ENCODE measurements around the gene GAST.
A peak's percentile ranks its signal among the peaks of the same experiment; 100 is the strongest.
"Not testable (repeated sequence)": the region's sequence is repeated elsewhere in the genome, so short reads cannot be mapped to it uniquely, and the experiment has no call there.

Gene GAST, protein sequence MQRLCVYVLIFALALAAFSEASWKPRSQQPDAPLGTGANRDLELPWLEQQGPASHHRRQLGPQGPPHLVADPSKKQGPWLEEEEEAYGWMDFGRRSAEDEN

DNA sequence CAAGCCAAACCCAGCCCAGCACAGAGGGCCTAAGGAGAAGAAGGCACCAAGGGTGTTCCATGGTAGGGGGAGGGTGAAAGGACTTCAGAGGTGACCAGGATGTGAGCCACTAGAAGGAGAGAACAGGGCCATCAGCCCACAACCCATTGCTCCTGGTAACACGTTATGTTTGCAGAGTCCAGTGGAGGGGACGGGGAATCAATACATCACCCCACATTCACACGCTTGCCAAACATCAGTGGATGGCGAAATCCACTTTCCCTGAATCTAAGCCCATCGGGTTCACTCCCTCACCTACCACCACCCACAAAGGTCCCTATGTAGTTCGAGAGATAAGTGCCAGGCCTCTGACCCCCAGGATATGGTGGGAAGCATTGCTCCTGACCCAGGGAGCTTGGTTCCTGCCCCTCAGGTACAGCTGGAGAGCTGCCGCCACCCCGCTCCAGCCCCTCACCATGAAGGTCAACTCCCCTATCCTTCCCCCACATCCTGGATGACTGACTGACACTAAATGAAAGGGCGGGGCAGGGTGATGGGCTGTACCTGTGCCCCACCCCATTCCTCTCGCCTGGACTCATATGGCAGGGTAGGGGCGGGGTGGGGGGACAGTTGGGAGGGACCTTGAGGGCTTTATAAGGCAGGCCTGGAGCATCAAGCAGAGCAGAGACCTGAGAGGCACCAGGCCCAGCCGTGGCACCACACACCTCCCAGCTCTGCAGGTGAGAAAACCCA is at the start of gene GAST:
Gene GAST, plus strand, starts transcription at position 663 of the 732 bp plus-strand sequence. CDS start 3,106 bp downstream, outside the sequence.
- no peak for DNase-seq (ENCODE audit: low read depth in 2 of 2)

DNA sequence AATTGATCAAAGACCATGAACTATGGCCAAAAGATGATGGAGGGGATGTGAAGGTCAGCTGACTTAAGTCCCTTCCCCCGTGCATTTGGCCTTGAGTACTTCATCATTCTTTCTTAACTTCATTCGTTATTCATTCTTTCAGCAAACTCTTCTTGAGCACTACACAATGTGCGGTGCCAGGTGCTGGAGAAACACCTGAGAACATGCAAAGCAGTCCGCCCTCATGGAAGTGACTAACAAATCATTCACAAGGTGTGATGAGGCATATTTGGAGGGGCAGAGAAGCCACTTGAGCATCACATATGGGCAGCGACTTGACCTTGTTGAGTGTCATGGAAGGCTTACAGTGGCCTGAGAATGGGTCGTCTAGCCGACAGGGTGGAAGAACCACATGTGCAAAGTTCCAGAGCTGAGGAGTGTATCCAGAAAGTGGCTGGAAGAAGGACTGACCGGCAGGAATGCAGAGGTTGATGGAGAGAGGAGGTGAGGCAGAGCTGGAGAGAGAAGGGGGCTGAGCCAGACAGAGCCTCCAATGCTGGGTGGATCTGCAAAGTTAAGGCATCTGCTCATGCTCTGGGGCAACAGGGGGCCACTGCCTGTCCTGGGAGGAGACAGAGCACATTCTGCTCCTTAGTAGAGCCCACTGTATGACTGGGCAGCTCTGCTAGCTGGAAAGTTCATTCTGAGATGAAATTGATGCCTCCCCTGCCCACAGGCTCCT is 48.5 kb upstream of the GAST start:
- DNase-seq (ENCODE audit: low read depth in 2 of 2), result no peak

- no peak for DNase-seq (ENCODE audit: low read depth in 2 of 2)
These were observed 48.0 kb upstream of the GAST start for GRCh38 chr17:41664172-41664457.

DNA sequence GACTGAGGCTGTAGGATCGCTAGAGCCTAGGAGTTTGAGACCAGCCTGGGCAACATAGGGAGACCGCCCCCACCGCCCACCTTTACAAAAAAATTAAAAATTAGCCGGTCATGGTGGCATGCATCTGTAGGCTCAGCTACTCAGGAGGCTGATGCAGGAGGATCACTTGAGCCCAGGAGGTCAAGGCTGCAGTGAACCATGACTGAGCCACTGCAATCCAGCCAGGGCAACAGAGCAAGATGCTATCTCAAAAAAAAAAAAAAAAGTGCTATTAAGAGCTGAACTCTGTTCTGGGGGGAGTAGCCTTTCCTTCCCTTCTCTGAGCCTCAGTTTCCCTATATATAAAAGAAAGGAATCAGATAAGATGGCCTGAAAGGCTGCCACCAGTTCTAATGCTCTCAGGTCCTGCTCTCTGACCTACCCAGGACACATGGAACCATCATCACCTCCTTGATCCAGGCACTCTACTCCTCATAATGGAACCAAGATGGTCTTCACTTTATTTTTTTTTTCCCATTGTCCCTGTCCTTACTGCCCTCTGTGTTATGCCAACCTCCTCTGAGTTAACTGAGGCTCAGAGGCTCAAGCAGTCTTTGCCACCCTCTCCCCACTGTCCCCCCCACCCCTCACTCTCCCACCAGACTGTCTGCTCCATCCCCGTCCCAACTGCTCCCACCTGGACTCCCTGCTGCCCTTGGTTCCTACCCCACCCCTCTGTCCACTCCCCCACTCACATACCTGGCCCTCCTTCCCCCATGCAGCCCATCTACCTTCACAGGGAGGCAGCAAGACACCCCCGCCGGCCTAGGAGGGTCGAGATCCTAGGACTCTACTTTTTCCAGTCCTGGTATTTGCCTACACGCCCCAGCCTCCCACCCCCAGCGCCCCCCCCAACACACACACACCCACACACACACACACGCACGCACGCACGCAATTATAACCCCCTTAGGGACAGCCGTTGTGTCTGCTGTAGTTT is 47.3 kb upstream of the GAST start:
- no peak for DNase-seq (ENCODE audit: low read depth in 2 of 2)

DNA sequence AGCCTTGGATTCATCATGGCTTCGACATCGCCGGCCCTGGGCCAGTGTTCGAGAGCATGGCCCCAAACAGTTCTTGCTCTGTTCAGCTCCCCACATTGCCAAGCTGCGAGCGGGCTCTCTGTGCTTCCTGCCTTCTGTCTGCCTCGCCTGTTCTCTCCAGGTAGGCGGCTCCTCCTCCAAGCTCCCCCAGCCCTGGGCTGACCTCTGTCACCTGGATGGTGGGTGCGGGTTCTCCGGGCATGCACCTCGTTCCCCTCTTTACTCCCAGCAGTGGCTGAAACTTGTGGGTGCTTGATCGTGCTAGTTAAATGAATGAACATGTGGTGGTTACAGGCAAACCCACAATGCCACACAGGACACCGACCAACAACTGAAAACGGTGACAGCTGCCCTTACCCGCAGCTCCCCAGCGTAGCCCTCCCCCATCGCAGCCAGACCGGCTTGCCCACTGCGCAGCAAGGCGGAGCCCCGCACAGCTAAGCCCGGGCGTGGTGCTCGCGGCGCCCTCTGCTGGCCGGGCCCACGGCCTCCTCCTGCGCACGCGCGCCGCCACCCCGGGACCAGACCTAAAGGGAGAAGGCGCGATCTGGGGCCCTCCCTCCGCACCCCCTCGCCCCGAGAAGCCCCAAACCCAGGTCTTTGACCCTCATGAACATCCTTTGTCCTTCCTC is 46.4 kb upstream of the GAST start:
- peak; percentile 65 to 76 for DNase-seq (ENCODE audit: low read depth in 2 of 2)

GRCh38 chr17:41666237-41666641 is 45.9 kb upstream of the GAST start:
- DNase-seq (ENCODE audit: low read depth in 2 of 2), result peak; percentile 47 to 51

- DNase-seq (ENCODE audit: low read depth in 2 of 2), result peak; percentile 62 to 76
These were observed 45.3 kb upstream of the GAST start for GRCh38 chr17:41666708-41667279.

GRCh38 chr17:41667280-41668041 is 44.7 kb upstream of the GAST start:
- no peak for DNase-seq (ENCODE audit: low read depth in 2 of 2)

DNA sequence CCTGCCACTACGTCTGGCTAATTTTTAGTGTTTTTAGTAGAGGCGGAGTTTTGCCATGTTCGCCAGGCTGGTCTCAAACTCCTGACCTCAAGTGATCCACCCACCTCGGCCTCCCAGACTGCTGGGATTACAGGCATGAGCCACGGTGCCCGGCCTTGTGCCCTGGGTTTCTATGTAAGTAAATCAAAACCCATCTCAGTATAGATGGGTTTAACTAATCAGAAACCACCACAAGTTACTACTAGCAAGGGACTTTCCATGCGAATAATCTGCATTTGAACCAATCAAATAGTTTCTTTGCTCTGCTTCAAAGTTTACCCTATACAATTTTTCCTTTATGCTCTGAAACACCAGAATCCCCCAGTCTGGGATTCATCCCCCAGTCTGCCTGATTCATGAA is 40.0 kb upstream of the GAST start:
- no peak for DNase-seq (ENCODE audit: low read depth in 2 of 2)

- DNase-seq (ENCODE audit: low read depth in 2 of 2), result not testable (repeated sequence)
These were observed 36.7 kb upstream of the GAST start for GRCh38 chr17:41675157-41676057.

DNA sequence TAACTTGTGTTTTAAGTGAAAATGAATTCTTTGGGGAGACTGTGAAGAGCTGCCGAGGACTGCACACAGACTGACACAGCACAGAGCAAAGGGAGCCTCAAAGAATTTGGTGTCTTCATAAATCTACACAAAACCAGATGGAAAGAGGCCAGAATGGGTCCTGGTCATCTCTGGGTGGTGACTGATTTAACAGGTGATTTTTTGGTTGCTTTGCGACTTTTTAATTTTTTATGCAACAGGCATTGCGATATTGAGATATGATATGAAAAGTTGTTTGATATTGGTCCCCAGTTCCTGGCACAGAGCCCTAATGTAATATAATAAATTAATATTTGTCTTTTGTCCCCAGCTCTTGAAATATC is 36.1 kb upstream of the GAST start:
- no peak for DNase-seq (ENCODE audit: low read depth in 2 of 2)

- DNase-seq (ENCODE audit: low read depth in 2 of 2), result no peak
These were observed 33.7 kb upstream of the GAST start for GRCh38 chr17:41678411-41678906.

DNA sequence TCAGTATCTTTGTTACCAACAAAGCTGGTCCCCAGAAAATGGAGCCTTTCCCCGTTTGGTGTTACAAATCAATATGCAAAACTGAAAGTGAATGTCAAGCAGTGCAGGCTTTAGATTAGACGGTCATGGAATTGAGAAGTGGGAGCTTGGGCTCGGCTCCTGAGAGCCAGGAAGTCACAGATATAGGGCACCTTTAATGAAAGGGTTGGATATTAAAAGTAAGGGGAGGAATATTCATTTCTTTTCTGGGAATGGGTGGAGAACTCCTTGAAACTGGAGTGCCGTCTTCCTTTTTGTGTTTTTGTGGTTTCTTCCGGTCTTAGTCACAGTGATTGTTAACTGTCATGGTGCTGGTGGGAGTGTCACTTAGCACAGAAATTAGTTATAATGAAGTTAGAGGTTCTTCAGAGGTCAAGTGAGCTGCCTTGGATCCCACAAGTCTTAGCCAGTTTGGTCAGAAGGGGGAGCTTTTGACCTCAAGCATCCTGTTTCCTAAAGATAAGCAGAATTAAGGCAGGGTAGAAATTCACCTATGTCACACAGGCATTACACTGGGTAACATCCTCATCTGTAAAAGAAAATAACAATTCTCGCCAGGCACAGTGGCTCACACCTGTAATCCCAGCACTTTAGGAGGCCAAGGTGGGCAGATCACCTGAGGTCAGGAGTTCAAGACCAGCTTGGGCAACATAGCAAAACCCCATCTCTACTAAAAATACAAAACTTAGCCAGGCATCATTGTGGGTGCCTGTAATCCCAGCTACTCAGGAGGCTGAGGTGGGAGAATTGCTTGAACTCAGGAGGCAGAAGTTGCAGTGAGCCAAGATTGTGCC is 33.0 kb upstream of the GAST start:
- DNase-seq (ENCODE audit: low read depth in 2 of 2), result peak in 1 of 2 donors; percentile 56

DNA sequence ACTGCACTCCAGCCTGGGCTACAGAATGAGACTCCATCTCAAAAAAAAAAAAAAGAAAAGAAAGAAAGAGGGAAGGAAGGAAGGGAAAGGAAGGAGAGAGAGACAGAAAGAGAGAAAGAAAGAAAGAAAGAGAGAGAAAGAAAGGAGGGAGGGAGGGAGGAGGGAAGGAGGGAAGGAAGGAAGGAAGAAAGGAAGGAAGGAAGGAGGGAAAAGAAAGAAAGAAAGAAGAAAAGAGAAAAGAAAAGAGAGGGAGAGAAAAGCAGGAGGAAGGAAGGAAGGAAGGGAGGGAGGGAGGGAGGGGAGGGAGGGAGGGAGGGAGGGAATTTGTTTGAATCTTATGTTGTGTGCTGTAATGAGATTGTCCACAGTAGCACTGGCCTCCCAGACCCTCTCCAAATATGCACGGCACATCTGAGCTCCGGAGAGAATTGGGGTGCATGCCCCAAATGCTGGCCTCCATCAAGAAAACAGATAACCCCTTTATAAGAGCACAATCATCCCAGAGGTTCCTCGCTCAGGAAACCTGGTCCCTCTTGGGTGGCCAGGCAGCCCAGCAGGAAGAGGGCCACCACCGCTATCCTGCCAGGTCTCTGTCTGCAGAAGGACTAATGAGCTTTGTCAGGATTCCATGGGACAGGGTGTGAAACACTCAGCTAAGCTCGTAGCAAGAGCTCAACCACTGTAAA is 32.2 kb upstream of the GAST start:
- DNase-seq (ENCODE audit: low read depth in 2 of 2), result no peak

- DNase-seq (ENCODE audit: low read depth in 2 of 2), result no peak
These were observed 31.6 kb upstream of the GAST start for GRCh38 chr17:41680426-41681040.

DNA sequence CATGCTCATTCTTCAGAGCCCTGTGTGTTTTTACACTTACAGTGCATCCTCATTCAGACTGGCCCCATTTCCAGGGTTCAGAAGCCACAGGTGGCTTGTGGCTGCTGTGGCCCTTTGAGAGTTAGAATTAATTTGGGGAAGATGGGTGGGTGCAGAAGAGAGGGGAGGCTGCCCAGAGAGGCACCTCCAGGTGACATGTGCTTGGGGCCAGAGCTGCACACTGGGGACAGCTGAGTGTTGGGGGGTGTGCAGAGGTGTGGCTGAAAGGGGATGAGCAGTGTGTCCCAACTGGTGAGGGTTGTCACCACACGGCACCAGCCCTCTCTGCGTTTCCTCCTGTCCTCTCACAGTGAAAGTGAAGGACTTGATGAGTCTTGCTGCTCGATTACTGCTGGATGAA is 30.4 kb upstream of the GAST start:
- no peak for DNase-seq (ENCODE audit: low read depth in 2 of 2)

- no peak for DNase-seq (ENCODE audit: low read depth in 2 of 2)
These were observed 29.5 kb upstream of the GAST start for GRCh38 chr17:41682631-41683030.
